ENCODE data around the gene ABHD5. TPM values are rescaled to one million over a fixed set of nuclear protein-coding genes. Genes with fewer than 3 reads are reported as not detected.

ABHD5 gene
- total RNA-seq, 1 donor from 2014 or later: 13.2 TPM

DNA sequence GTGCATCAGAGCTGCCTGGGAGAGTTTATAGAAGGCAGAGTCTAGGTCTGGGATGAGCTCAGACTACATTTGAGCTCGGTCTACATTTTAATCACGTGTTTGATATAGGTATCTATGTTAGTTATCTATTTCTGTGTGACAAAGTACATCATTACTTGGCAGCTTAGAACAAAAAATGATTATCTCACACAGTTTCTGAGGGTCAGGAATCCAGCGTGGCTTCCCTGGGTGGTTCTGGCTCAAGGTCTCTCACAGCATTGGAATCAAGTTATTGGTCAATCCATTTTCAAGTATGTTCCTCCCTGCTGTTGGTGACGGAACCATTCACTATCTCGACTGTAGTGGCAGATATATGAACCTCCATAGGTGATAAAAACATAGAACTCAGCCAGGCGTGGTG, 71.7 kb downstream of the ABHD5 start:
- no peak for DNase-seq (ENCODE audit: extremely low spot score, unreplicated experiment)
- Mint-ChIP-seq H3K36me3 (no peaks in the 10 kb centered on the region), H3K27ac (no peak overlapping the region), H3K9me3 (no peaks in the 10 kb centered on the region), H3K4me3 (no peak overlapping the region), H3K27me3 (peaks cover 6% of the 10 kb centered on the region), H3K4me1 (ENCODE audit: unreplicated experiment) (no peaks in the 10 kb centered on the region)
- TF ChIP-seq, protein P1, sequence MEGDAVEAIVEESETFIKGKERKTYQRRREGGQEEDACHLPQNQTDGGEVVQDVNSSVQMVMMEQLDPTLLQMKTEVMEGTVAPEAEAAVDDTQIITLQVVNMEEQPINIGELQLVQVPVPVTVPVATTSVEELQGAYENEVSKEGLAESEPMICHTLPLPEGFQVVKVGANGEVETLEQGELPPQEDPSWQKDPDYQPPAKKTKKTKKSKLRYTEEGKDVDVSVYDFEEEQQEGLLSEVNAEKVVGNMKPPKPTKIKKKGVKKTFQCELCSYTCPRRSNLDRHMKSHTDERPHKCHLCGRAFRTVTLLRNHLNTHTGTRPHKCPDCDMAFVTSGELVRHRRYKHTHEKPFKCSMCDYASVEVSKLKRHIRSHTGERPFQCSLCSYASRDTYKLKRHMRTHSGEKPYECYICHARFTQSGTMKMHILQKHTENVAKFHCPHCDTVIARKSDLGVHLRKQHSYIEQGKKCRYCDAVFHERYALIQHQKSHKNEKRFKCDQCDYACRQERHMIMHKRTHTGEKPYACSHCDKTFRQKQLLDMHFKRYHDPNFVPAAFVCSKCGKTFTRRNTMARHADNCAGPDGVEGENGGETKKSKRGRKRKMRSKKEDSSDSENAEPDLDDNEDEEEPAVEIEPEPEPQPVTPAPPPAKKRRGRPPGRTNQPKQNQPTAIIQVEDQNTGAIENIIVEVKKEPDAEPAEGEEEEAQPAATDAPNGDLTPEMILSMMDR (conservative IDR thresholded peaks at IDR 0.05): no peak

DNA sequence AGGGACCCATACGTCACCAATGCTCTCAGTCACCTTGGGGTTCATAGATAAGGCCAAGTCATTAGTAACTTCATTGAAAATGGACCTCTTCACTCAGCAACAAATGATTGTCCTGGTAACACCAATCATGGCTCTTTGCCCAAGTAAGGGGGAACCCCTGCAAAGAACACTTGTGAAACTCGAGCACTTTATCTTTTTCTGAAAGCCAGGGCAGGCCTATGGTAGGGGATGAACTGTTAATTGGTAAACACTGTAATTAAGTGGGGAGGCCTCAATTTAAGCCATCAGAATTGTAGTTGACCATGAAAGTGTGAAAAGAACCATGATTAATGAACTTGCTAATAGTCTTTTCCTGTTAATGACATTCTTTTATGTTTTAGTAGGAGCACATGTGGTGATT, 73.3 kb downstream of the ABHD5 start:
- H3K27me3 Mint-ChIP-seq: peaks cover 3% of the 10 kb centered on the region
- peaks cover 1% of the 10 kb centered on the region for H3K4me1 Mint-ChIP-seq (ENCODE audit: unreplicated experiment)
- no peaks in the 10 kb centered on the region for H3K36me3 Mint-ChIP-seq
- no peak overlapping the region for H3K4me3 Mint-ChIP-seq
- TF ChIP-seq, protein P1 (conservative IDR thresholded peaks at IDR 0.05): no peak
- DNase-seq (ENCODE audit: extremely low spot score, unreplicated experiment): no peak
- no peak overlapping the region for H3K27ac Mint-ChIP-seq
- H3K9me3 Mint-ChIP-seq: no peaks in the 10 kb centered on the region

DNA sequence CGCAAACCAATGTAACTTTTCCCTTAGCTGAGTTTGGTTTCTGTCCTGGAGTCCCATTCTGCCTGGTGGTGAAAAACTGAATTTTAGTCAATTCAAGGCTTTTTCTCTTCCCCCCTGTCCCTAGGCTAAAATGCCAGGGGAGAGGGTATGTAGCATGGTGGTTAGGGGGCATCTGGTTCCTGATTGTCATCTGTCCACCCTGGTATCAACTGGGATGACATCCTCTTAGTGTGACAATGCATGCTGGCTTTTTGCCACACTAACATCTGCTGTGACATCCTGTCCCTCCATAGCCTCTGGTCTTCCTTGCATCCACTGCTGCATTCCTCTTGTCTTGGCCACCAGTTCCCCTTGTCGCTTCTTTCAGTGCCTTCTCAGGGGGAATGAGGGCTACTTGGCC, 73.7 kb downstream of the ABHD5 start:
- TF ChIP-seq, protein P1 (conservative IDR thresholded peaks at IDR 0.05): no peak
- peaks cover 5% of the 10 kb centered on the region for H3K4me1 Mint-ChIP-seq (ENCODE audit: unreplicated experiment)

DNA sequence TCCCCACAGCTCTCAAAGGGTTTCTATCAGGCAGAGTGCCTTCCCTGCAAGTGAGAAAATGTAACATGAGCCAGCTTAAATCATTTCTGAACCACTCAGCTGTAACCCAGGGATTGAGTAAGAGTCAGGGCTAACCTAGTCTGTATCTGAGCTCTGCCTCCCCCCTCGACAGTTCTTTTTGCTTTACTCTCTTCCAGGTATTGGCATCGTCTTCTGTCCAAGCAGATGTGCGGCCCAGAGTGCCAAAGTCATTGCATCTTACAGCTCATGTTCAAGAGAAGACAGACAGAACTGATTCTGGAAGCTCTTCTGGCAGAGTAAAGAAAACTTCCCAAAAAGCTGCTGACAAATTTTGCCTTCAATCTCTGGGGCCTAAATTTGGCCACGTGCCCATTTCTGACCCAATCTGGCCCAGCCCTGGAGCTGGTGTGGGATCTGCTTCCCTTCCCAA, 74.8 kb downstream of the ABHD5 start:
- no peak overlapping the region for H3K27ac Mint-ChIP-seq
- H3K4me1 Mint-ChIP-seq (ENCODE audit: unreplicated experiment): peaks cover 5% of the 10 kb centered on the region
- no peak for DNase-seq (ENCODE audit: extremely low spot score, unreplicated experiment)

More for the DNA sequence above, 73.7 kb downstream of the ABHD5 start:
- H3K9me3 Mint-ChIP-seq: no peaks in the 10 kb centered on the region
- DNase-seq (ENCODE audit: extremely low spot score, unreplicated experiment): no peak
- H3K4me3 Mint-ChIP-seq: no peak overlapping the region
- peaks cover 3% of the 10 kb centered on the region for H3K27me3 Mint-ChIP-seq
- no peaks in the 10 kb centered on the region for H3K36me3 Mint-ChIP-seq
- no peak overlapping the region for H3K27ac Mint-ChIP-seq

DNA sequence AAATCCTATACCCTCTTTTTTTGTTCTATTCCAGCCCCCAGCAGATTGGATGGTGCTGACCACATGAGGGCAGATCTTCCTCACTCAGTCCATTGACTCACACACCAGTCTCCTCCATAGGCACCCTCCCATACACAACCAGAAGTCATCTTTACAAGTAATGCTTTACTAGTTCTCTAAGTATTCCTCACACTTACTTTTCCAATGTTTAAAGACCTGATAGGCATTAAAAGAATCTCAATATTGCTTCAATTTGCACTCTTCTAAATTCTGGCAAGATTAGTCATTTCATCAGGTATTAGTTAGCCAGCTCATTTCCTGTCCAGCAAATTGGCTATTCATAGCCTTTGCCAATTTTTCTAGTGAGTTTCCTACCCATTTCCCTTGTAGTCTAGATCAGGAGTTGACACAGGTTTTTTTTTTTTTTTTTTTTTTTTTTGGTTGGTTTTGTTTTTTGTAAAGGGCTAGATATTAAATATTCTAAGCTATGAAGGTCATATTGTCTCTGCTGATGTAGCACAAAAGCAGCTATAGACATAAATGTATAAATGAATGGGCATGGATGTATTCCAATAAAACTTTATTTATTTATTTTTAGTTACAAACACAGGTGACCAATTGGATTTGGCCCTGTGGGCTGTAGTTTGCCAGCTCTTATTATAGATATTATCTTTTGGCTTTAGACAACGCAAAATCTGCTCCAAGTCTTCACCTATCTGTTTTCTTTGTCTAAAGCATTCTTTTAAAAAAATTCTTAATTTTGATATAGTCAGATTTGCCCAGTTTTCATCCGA, 76.1 kb downstream of the ABHD5 start:
- Mint-ChIP-seq H3K4me1 (ENCODE audit: unreplicated experiment) (peaks cover 5% of the 10 kb centered on the region), H3K4me3 (no peak overlapping the region), H3K9me3 (no peaks in the 10 kb centered on the region), H3K27me3 (peaks cover 3% of the 10 kb centered on the region), H3K36me3 (no peaks in the 10 kb centered on the region), H3K27ac (no peak overlapping the region)
- no peak for DNase-seq (ENCODE audit: extremely low spot score, unreplicated experiment)
- TF ChIP-seq, protein P1 (conservative IDR thresholded peaks at IDR 0.05): no peak

More for the DNA sequence above, 74.8 kb downstream of the ABHD5 start:
- no peak overlapping the region for H3K4me3 Mint-ChIP-seq
- no peaks in the 10 kb centered on the region for H3K9me3 Mint-ChIP-seq
- H3K36me3 Mint-ChIP-seq: no peaks in the 10 kb centered on the region
- TF ChIP-seq, protein P1 (conservative IDR thresholded peaks at IDR 0.05): no peak
- peaks cover 3% of the 10 kb centered on the region for H3K27me3 Mint-ChIP-seq
